HG03066 (cell line): Measurements from ENCODE around the gene MXRA8.
A peak's percentile ranks its signal among the peaks of the same experiment; 100 is the strongest.
"Not testable (repeated sequence)": the region's sequence is repeated elsewhere in the genome, so short reads cannot be mapped to it uniquely, and the experiment has no call there.

Experiments
- ATAC-seq: cut with Tn5 transposase; IDR thresholded peaks from one replicate; pipeline ENCODE4 v1.9.1; 2021; ENCODE audit warnings: low read depth; ENCODE audit not compliant: unreplicated experiment

The MXRA8 gene, protein sequence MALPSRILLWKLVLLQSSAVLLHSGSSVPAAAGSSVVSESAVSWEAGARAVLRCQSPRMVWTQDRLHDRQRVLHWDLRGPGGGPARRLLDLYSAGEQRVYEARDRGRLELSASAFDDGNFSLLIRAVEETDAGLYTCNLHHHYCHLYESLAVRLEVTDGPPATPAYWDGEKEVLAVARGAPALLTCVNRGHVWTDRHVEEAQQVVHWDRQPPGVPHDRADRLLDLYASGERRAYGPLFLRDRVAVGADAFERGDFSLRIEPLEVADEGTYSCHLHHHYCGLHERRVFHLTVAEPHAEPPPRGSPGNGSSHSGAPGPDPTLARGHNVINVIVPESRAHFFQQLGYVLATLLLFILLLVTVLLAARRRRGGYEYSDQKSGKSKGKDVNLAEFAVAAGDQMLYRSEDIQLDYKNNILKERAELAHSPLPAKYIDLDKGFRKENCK

DNA sequence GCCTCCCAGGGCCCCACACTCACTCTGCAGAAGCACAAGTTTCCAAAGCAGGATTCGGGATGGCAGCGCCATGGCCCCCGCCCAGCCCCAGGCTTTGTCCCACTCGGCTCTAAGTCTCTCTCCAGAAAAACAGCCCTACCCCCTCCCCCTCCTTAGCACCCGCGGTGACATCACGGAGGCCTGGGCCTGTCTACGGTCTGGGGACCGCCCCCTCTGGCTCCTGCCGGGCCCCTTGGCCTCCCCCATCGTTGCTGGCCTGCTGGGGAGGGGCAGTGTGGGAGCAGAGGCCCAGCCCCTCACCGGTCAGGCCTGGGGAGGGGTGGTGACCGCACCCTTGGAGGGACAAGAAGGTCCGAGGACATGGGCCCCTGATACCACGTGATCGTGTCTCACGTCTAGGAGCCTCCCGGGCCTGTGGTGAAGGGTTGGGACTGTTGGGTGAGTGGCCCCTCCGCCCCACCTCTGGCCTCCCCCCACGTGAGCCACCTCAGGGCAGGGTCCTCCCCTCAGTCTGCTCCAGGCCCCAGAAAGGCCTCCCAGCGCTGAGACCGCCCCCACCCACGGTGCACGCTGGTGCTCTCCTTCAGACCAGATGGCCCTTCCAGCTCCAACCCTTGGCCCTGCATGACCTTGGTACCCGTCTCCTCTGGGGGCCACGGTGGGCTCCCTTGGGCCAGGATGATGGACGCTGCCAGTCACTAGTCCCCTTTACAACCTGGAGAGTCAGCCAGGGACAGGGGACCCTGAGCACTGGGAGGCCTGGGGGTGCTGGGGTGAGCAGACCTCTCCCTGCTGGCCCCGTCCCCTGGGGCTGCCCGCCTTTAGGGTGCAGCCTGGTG, at the start of gene MXRA8:
TSS of gene MXRA8 (minus strand) at position 123 of the 839 bp plus-strand sequence. CDS start at position 72, 51 bp downstream.
- ATAC-seq = no peak

DNA sequence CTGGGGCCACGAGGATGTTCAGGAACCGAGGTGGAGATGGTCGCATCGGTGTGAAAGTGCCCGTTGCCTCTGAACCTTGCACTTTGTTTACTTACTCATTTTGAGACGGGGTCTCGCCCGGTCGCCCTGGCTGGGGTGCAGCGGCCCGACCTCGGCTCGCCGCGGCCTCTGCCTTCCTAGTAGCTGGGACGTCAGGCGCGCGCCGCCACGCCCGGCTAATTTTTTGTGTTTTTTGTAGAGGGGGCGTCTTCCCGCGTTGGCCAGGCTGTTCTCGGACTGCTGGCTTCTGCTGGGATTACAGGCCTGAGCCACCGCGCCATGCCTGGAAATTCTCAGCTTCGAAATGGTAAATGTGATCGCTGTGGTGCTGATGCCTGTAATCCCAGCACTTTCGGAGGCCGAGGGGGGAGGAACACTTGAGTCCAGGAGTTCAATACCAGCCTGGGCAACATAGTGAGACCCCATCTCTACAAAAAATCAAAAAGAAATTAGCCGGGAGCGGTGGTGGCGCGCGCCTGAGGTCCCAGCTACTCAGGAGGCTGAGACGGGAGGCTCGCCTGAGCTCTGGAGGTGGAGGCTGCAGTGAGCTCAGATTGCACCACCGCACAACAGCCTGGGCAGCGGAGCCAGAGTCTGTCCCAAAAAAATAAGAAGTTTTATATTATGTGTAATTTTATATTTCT, 49.4 kb upstream of the MXRA8 start:
- ATAC-seq = peak; percentile 29

DNA sequence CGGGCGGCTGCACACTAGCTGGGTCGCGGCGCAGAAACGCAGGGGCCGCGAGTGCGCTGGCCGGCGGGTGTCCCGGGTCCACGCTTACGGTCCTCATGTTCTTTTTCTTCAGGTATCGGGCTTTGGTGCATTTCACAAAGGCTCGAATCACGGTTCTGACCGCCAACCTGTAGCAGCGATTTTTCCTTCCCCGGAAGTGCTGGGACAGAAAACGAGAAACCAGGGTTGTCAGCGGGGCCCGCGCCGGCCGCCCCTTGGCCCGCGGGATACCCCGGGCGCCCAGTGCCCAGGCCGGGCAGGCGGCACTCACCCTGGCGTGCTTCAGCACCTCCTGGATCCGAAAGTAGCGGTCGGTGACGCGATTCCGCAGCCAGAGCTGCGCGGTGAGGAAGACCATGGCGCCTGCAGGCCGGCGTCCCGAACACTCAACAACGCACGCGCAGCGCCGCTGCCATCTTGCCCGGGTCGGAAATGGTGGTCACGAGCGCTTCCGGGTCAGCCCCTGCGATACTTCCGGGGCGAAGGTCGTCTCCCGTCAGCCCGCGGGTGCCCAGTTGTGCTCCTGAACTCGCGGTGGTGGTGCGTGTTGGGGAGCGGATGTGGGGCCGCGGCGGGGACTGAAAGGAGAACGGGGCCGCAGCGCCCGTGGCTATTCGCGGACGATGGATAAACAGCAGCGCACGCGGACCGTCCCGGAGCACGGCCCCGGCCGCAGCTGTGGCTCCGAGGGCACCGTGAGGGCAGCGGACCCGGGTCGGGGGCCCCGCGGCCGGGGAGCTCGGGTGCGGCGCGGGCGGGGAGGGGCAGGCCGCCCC, 48.7 kb upstream of the MXRA8 start, which contains the start of gene MRPL20:
TSS of gene MRPL20 (minus strand) at position 473 of the 815 bp plus-strand sequence. CDS start at position 397, 76 bp downstream.
- peak; percentile 91 for ATAC-seq

DNA sequence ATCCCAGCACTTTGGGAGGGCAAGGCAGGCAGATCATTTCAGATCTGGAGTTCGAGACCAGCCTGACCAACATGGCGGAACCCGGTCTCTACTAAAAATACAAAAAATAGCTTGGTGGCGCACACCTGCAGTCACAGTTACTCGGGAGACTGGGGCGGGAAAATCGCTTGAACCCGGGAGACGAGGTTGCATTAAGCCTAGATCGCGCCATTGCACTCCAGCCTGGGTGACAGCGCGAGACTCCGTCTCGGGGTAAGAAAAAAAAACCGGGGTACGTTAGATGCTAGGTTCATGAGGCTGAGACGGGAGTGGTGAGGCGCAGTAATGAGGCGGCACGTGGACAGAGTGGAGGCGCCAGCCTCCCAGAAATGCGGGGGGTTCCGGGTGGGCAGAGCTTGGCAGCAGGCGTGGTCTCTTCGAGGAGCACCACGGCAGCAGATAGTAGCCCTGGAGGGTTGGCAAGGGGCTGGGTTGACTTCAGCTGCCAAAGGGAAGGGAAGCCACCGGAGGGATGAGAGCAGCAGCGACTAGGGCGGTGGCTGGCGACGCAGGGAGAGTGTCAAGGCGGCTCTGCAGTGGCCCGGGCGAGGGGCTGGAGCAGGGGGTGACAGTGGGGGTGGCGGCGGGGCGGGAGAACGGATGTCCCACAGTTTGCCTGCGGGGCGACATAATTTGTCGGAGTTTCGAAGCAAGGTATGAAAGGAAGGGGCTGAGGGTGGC, 47.9 kb upstream of the MXRA8 start:
- ATAC-seq = no peak

DNA sequence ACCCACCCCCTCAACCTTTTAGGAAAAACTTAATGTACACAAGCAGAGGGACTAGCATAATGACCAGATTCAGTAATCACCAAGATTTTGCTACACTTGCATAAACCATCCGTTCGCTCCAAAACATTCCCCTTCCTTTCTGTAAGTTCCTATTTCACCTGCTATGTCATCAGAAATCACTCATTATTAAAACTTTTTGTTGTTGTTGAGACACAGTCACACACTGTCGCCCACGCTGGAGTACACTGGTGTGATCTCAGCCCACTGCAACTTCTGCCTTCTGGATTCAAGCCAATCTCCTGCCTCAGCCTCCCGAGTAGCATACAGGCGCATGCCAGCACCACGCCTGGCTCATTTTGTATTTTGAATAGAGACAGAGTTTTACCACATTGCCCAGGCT, 45.3 kb upstream of the MXRA8 start:
- ATAC-seq = no peak

DNA sequence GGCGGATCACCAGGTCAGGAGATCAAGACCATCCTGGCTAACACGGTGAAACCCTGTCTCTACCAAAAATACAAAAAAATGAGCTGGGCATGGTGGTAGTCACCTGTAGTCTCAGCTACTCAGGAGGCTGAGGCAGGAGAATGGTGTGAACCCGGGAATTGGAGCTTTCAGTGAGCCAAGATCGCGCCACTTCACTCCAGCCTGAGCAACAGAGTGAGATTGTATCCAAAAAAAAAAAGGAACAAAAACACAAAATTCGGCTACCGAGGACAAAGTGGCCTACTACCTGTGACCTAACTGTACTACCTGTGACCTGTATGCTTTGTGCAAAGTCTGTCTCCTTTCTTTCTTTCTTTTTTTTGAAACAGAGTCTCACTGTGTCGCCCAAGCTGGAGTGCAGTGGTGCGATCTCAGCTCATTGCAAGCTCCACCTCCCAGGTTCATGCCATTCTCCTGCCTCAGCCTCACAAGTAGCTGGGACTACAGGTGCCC, 44.6 kb upstream of the MXRA8 start:
- not testable (repeated sequence) for ATAC-seq

DNA sequence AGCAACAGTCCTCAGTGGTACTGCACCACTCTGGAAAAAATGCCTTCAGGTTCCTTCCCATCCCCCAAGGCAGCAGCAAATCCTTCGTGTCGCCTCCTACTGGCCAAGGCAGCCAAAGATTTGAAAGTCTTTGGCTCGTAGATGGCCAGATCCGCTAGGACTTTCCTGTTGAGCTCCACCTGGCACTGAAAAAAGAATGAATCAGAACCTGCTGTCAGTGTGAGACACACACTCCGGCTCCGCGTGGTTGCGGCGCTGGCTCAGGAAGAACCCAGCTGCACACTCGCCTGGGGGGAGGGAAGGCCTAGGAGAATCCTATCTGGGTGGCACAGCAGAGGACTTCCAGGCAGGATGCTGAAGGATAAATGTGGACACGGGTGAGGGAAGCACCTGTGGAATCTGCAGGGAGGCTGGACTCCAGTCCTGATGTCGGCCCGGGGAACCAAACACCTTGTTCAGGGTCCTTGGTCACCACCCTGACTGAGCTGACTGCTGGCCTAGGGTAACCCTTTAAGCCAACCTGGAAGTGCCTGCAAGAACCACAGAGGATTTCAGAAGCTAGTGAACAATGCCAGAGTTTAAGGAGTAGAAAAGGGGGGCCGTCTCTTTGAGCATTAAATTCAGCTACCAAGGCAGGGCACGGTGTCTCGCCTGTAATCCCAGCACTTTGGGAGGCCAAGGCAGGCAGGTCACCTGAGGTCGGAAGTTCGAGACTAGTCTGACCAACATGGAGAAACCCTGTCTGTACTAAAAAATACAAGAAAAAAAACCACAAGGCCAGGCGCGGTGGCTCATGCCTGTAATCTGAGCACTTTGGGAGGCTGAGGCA, 43.9 kb upstream of the MXRA8 start:
- ATAC-seq = no peak

DNA sequence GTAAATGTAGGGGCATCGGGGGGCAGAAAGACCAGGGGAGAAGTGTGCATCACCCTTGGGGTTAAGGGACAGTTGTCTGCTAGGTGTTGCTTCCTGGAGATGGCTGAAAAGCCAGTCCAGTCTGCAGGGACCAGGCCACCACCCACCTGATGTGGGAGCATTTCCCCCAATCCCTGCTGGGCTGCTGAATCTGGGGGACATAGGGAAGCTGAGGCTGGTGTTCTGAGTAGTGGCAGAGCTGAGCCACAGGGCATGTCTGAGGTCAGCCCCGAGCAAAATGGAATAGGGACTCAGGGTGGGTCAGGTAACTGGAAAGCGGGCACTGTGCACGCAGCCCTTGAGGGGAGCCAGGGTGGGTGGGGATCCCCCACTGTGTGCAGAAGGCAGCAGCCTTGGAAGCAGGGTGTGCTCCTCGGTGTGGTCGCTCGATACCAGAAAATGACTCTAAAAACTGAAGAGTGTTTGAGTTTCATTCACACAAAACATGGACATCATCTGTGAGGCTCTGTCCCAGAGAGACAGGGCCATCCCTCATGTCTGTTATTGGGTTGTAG, 43.2 kb upstream of the MXRA8 start:
- ATAC-seq = no peak

DNA sequence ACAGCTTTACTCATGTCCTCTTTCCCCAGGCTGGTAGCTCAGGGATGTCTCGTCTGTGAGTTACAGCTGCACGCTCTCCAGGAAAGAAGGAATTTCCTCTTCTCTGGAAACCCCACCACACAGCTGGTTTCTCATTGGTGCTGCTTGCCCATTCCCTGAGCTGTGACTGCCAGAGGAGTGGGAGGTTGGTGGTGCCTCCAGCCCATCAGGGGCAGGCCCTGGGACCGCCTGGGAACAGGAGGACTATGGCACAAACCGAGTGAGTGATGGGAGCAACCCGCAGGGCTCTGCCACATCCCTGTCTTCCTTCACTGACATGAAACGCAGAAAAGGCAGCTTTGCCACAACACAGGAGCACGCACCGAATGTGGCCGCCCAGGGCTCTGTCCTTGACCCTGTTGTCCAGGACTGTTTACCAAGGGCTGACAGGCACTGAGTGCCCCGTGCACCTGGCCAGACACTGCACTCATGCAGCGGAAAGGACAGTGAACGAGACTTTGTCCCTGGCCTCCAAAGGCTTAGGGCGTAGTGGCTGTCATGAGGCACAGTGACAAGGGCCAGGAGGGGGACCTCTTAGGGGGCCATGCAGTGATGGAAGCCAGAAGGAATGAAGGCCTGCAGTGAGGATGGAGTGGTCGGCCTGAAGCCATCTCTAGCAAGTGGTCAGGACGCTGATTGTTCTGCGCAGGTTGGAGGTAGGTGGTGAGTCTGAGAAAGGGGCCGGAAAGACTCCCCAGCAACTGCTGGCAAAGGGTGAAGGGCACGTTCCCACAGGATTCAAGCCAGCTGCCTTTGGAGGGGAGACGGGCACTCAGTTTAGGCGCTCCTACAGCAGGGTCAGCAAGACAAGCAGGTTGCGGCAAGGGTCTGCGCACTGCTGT, 42.5 kb upstream of the MXRA8 start:
- ATAC-seq = no peak

DNA sequence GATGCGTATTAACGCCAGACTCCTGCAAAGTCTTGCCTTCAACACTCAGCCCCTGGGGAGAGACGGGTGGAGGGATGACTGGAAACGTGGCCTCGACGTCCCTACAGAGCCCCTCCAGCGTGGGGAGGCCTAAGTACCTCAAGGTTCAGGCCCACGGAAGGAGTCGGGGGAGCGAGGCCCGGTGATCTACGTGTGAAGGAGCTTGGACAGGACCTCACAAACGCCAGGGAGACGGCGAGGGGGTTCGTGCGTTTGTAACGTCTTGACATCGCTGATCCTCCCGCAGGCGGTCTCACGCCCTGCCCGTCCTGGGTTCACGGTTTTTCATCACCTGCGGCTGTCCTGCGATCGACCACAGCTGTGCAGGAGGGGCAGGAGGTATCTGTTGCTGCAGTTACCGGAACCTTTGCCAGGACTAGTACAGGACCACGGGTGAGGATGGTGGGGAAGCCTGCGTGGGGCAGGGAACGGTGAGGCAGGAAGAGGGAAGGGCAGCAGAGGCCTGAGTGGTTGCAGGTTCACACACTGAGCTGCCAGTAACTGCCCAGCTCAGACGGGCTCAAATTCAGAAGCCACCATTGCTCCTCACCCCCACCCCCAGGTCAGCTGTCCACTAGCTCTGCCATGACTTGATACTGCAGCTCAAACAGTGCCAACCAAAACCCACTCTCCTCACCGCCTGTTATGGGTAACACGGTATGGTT, 41.7 kb upstream of the MXRA8 start:
- peak; percentile 7 for ATAC-seq

DNA sequence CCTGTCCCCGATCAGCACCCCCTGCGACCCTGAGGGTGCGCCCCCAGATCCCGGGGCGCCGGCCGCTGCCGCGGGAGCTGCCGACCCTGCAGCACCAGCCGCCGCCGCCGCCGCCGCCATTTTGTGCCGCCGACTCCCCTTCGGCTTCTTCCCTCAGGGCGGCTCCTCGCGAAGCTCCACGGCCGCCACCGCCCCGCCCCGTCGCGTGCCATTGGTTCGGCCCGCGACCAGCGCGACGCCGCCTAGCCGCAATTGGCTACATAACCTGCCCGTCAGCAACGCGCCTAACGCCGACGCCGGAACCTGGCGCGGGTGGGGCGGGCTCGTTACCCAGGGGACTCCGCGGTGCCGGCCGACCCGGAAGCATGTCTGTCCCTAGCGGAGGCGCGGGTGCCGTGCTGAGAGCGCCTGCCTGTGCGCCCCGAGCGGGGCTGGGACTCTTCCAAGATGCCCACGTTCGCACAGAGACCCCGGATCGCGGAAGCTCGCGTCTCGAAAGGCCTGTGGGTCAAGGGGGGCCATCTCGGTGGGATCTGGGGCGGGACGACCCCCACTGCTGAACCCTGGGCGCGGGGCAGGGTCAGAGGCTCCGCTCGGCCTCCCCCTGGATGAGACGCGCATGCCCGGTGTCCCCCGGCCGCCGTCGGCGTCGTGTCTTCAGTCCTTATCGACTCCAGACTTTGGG, 41.0 kb upstream of the MXRA8 start, which contains the start of gene CCNL2:
TSS of gene CCNL2 (minus strand) at position 149 of the 685 bp plus-strand sequence. CDS start at position 120, 29 bp downstream.
- peak; percentile 88 for ATAC-seq

DNA sequence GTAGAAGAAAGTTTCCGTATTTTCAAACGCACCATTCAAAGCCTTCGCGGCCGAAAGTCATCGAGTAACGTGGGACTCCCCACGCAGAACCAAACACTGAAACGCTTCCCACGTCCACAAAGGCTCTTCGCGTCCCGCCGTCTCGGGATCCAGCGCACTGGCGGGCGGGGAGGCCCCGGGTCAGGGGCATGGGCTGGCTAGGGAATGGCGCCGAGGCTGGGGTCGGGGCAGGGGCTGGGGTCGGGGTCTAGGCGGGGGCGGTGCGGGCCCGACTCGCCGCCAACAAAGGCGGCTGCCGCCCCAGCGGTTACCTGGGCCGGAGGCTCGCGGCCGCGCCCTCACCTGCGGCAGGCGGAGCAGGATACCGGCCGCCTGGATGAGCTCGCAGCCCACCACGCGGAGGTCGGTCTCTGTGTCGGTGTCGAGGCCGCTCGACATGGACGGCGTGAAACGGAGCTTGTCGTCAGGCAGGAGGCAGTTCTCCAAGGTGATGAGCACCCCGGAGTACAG, 40.4 kb upstream of the MXRA8 start:
- no peak for ATAC-seq

DNA sequence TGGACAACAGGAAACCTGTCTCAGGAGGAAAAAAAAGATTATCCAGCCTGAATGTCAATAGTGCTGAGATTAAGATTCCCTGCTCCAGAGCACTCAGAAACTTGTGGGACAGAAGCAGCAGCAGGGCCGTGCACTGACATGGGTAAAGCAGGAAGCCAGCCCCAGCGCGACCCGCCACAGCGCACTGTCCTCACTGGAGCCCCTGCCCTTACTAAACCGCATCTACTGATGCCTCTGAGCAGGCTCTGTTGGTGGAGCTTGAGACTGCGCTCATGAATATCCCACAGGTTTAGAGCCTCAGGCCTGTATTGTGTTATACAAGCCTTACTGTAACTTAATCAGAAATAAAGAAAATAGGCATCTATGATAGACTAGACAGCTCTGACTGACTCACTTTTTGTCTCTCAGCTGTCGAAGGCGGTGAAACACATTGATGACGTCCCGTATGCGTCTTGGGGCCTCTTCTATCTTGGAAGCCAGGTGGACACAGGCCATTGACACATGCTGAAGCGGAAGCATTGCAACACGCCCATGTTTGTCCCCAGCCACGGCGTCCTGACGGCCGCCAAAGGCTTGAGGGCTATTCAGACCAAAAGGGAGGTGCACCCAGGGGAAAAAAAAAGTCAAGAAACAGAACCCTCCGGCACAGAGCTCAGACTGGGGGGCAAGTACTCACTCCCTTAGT, 39.6 kb upstream of the MXRA8 start:
- no peak for ATAC-seq

DNA sequence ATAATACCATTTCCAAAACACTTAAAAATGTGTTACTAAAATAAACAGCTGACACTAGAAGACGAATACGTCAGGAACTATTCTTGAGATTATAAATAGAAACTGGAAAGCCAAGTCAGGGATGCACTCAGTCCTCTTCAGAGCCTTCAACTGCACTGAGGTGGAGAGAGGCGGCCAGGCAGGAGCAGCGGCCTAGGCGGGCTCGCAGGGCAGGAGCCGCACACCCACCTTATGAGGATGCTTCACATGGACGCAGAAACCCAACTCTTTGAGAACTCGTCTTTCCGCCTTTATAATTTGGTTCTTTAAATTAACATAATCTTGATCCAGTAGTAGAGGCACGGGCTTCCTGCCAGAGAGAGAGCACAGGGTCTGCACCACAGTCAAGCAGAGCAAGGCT, 36.8 kb upstream of the MXRA8 start:
- ATAC-seq = no peak

DNA sequence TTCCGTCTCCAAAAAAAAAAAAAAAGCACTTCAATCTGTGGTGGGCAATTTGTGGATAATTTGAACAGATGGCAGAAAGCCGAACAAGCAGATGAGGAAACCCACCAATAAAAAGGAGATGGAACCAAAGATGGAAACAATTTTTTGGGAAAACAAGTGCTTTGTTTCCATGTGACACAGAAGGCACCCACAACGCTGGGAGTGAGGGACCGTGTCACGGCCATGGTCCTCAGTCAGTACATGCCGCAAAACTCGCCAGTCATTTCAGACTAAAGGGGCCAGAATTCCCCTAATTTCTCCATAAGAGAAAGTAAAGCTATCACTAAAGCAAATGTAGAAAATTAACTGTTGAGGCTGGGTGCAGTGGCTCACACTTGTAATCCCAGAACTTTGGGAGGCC, 35.8 kb upstream of the MXRA8 start:
- ATAC-seq = no peak
